GM18502 (cell line): ENCODE results near the gene RPP30.
"Not testable (repeated sequence)": the region's sequence is repeated elsewhere in the genome, so short reads cannot be mapped to it uniquely, and the experiment has no call there.

Experiments used
- ATAC-seq: cut with Tn5 transposase; IDR thresholded peaks from one replicate; pipeline ENCODE4 v1.9.1; 2021; ENCODE audit warnings: mild to moderate bottlenecking; ENCODE audit not compliant: unreplicated experiment, poor library complexity

The RPP30 gene

GRCh38 chr10:90937645-90938258 is 66.0 kb downstream of the RPP30 start:
- ATAC-seq = no peak

DNA sequence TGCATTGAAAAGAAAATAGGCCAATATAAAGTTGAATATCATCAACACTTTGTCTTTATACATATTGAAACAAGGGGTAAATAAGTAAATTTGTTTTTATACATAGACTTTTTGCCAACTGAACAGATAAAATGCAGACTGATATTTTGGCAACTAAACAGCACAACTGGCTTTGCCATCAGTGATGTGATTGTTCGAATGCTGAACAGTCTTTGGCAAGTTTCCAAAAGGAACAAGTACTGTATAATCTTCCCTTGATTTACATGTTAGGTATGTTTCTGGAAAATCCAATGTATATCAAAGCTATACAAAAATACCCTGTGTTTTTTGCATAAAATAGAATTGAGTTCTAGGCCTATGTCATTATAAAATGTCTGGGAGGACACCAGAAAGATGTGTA is 67.3 kb downstream of the RPP30 start:
- no peak for ATAC-seq

DNA sequence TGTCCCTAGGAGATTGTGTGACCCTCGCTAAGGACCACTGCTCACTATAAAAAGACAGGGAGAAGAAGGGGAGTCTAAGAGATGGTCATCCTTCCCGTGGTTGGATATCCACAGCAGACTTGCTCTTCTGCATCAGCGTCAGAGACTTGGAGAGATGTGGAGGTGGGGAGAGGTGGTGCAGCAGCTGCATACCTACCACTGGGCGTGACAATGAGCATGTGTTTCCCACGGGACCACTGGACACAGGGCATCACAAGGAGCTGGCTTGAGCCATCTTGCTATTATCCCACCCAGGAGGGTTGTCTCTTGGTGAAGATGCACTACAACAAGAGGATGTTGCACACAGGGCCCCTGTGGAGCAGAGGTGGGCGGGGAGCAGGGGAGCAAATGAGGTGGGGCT is 67.9 kb downstream of the RPP30 start:
- no peak for ATAC-seq

DNA sequence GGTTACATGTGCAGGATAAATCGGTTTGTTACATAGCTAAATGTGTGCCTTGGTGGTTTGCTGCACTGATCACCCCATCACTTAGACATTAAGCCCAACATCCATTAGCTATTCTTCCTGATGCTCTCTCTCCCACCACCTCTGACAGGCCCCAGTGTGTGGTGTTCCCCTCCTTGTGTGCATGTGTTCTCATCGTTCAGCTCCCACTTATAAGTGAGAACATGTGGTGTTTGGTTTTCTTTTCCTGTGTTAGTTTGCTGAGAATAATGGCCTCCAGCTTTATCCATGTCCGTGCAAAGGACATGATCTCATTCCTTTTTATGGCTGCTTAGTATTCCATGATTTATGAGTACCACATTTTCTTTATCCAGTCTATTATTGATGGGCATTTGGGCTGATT is 71.2 kb downstream of the RPP30 start:
- not testable (repeated sequence) for ATAC-seq

DNA sequence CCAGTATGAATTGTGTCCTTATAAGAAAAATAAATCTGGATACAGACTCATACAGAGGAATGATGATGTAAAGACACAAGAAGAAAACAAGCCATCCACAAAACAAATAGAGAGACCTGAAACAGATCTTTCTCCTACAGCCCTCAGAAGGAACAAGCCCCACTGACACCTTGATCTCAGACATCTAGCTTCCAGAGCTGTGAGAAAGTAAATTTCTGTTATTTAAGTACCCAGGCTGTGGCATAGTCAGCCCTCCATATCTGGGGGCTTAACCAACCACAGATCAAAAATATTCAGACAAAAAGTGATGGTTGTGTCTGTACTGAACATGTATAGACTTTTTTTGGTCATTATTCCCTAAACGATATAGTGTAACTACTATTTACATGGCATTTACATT is 73.0 kb downstream of the RPP30 start:
- no peak for ATAC-seq

DNA sequence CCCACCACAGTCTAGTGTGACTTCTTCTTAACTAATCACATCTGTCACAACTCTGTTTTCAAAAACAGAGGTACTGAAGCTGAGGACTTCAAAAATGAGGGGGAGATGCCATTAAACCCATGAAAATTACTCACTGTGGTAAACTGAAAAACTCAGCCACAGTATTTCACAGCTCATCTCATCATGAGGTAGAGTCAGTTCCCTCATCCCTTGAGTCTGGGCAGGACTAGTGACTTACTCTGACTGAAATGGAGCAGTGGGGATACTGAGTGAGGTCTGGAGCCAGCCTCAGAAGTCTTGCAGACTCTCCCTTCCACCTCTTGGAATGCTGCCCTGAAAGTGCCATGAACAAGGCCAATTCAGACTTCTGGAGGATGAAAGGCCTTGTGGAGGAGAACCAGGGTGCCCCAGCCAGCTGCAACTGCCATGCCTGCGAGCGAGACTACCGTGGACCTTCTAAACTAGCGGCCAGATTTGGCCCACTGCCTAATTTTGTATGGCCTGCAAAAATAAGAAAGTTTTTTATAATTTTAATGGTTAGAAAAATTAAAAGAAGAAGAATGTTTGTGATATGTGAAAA is 73.8 kb downstream of the RPP30 start:
- ATAC-seq = no peak

- ATAC-seq = peak; percentile 84
These were observed 75.5 kb downstream of the RPP30 start for GRCh38 chr10:90947030-90947960.
